NOMO-1 treated with dmso at 0.1 percent for 144 hours (cell line): ENCODE results near the gene TLNRD1.
A peak's percentile ranks its signal among the peaks of the same experiment; 100 is the strongest.

ENCODE experiments used
- DNase-seq: peaks from one replicate; lab custom pipeline; 2025; ENCODE audit not compliant: unreplicated experiment; lab: John Stamatoyannopoulos, UW

TLNRD1 gene

DNA sequence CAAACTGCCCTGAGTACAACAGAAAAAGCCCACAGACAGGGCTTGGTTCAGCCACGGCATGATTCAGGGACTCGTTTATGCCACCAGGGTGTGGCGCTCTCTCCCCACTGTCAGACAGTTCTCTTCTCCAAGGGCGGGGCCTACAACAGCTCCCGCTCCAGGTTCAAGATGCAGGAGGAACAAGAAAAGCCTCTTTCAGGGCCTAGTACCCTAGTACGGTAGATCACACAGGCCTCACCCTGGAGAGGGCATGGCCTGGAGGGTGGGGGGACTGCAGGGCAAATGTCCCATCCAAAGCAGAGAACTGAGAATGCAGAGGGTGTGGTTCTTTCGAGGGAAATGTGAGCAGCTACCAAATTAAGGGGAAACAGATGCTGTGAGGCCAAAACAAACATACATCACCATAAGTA is 23.1 kb upstream of the TLNRD1 start:
- peak; percentile 58 for DNase-seq

DNA sequence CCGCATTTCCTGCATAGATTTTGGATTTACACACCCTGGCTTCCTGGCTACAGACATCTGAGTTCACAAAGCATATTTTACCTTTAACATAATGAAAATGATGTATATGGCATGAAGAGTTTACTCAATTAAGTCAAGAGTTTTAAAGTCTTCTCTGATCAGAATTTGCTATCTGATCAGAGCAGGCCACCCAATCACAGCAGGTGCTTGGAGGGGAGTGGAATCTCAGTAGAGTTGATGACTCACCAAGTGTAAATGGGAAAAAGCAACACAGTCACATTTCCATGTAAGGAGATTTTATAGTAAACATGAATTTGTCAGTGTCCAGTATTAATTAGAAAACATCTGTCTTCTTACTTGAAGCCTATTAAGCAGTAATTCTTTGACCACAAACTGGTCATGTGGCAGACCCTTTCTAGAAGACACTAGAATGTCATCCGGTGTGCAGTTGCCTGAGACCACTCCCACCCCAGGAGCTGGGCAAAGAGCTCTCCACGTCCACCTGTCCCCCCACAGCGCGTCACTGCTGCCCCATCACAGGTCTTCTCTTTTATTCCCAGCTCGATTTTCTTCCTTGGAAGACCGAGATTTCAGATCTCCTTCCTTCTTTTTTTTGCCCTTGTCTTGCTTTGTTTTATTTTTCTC is 21.9 kb upstream of the TLNRD1 start:
- DNase-seq, result no peak

DNA sequence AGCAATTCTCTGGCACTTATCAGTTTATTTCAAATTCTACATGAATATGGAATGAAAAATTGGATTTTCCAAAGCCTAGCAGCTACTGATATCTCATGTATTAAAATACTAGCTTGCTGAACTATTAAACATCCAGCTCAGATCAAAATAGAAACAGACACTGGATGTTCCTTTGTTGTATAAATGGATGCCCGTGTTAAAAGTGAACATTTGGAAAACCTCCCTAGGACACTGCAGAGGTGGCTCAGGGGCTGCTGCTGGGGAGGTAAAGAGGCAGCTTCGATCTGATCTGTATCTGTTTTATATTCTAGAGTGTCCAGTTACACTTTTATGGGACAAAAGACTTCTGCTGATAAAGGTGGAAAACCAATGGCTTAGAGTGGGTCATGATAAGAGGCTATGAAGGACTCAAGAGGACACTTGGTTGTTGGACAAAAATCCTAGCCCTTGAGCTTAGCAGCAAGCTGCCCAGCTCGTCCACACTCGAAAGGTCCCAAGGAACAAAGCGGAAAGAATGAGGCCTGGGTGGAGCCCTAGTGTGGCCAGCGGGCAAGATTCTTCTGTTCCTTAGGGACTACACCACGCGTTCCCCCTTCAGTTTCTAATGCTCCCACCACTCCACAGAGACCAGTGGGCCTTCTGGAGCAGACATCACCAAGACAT is 21.1 kb upstream of the TLNRD1 start:
- DNase-seq, result no peak

DNA sequence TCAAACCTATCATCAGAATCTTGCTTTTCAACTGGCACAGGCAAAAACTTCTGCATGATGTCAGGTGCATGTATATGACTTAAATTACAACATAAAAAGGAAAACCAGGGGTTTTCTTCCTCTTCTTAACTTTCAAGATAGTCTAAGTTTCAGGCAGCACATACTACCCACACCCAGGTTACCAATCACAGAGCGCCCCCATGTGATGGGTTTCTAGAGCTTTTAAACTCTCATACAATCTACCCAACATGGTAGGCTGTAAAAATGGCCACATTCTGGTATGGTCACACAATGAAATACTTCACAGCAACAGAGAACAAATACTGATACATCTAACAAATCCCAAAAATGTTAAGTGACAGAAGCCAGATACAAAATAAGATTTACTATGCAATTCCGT is 18.5 kb upstream of the TLNRD1 start:
- DNase-seq, result no peak

GRCh38 chr15:80982839-80983238 is 17.9 kb upstream of the TLNRD1 start:
- DNase-seq, result no peak

GRCh38 chr15:80984856-80985255 is 15.9 kb upstream of the TLNRD1 start:
- peak; percentile 84 for DNase-seq

GRCh38 chr15:80985981-80986380 is 14.7 kb upstream of the TLNRD1 start:
- DNase-seq, result no peak

DNA sequence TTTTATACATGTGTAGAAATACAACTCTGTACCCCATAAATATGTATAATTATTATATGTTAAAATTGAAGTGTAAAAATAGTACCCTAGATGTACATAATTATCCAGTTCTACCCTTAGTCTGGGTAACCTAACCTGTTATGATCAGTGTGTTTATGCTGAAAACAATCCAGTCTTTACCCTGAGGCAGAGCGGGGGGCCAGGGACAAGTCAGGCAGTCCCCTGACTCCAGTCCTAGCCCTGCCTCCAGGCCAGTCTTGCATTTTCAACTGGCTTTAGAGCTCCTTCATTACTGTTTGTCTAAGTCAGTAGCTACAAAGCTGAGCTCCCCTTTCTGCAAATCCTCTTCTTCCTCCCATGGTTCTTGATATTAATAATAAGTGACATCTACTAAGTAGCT is 14.2 kb upstream of the TLNRD1 start:
- no peak for DNase-seq

- DNase-seq, result no peak
Observed at GRCh38 chr15:80988148-80988796, 12.5 kb upstream of the TLNRD1 start.

DNA sequence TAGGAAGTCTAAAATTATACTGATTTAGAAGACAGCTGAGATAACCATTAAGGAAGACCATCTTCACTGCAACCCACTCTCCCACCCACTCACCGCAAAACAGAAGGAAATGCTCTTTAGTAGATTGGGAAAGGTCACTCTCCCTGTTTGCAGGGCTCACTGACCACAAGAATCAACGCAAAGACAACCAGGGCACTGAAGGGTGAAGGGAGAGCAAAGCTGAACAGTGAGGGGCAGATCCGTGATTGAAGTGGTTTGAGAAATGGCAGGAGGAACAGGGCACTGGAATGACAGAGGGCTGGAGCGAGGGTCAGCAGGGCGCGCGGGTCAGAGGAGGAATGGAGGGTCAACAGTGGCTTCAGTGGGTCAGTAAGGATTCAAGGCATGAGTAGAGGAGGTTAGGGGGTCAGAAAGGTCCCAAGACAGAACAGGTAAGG is 11.6 kb upstream of the TLNRD1 start:
- no peak for DNase-seq

DNA sequence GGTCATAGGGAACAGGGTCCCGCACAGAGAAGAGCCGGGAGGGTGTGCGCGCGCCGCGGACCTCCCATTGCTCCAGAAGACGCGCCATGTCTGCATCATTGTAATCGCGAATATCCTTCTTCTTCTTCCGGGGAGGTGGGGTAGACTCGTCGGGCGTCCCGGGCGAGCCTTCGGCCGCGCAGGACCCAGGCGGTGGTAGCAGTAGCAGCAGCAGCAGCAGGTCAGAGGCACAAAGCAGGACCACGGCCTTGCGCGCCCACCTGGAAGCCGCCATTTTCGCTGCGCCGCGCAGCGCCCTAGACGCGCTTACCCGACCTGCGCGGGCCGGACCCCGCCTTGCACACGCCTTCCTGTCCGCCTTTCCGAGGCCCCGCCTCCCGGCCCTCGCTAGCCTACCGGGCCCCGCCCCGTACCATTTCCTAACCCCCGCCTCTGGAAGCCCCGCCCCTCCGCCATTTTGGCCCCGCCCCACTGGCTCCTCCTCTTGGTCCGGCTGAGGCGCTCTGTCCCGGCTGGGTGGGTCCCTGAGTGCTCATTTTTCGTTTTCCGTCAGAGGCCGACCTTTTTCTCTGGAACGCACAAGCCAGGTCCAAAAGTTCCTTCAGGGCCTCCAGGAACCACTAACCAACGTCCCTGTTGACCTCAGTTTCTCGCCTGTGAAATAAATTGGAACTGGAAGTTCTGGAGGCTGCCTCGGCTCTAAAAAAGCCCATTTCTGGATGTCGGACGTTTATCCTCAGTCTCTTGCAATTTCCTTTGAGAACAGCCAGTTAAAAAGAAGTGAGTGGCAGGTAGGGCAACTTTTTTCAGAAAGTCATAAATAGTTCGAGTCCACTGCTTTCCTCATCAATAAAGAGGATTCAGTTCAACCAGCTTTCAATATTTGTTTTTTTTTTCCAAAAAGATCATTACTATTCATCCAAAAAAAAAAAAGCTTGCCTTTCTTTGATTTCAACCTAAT is 10.9 kb upstream of the TLNRD1 start, which contains the start of gene MESD:
MESD (minus strand) TSS at position 302 of the 961 bp plus-strand sequence; CDS start at position 274, 28 bp downstream.
- peak; percentile 96 for DNase-seq

- no peak for DNase-seq
Observed at GRCh38 chr15:80990955-80991354, 9.8 kb upstream of the TLNRD1 start.

DNA sequence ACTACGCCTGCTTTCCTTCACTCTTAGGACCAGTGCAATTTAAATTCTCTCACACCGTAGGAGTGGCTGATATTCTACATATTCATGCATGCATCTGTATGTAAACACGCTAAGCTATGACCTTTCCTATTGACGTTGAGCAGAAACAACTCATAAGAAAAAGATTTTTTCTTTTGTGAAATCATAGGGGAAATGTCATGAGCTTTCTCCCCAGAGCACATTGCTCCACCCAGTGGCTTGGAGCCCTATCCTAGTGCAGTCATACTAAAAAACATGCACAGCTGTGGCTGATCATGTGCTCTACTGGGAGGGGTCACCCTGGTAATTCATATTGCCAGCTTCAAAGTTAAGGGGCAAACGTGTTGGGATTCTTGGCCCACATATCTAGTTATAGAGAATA is 9.3 kb upstream of the TLNRD1 start:
- no peak for DNase-seq

DNA sequence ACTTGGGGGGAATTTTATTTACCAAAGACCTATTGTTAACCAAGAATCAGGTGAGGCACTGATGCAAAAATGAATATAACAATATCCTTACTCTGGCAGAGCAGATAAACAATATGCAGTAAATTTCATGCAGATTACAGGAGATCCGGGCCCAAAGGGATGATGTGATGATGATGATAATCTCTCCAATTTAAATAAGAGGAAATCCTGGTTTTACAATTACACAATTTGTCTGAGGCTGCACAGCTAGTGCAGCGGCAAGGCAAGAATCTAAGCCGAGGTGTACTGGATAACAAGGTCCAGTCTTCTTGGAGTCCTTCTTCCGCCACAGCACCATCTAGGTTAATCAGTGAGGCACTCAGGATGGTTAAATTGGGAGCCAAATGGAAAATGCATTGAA is 8.7 kb upstream of the TLNRD1 start:
- no peak for DNase-seq

DNA sequence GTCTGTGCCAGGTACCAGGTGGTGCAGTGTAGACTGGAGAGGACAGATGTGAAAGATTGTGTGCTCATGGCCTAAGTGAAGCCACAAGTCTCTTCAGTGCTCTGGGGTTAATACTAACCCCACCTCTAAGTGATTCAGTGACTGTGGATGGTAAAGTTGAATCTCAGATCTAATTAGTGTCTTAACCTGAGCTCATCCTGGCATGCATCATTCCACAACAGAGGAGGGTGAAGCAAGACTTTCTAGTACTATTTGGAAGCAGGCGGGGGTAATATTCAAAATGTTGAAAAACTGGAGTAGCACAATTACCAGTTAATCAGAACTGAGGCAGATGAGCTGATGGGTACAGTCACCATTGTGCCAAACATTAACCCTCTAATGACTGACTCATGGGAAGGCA is 8.3 kb upstream of the TLNRD1 start:
- no peak for DNase-seq

DNA sequence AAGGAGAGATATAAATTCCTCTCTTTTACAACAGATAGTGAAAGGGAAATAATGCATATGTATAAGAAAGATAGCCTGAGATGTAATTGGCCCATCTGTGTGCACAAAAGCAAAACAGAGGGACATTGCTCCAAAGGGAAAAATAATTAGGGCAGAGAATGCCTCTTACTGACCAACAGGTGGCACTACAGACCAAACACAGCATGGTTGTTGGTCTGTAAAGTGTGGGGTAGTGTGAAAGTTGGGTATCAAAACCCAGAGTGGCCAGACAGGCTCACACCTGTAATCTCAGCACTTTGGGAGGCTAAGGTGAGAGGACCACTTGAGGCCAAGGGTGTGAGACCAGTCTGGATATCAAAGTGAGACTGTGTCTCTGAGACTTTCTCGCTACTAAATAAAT is 4.5 kb upstream of the TLNRD1 start:
- no peak for DNase-seq

- DNase-seq, result no peak
Observed at GRCh38 chr15:80997692-80998091, 3.0 kb upstream of the TLNRD1 start.

DNA sequence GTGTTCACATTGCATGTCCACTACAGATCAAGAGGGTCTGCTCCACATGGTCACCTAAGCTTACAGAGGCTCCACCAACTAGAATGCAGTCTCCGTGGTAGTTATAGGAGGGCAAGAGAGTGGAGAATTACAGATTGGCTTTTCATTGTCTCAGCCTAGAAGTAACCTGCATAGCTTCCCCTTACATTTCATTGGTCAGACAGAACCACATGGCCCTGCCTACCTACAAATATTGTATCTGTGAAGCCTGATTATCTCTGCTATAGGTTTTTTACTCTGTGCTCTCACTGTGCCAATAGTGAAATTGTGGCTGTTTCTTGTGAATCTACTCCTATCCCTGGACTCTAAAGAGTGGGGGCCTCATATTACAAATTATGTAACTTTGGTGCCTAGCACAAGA is 2.5 kb upstream of the TLNRD1 start:
- no peak for DNase-seq

DNA sequence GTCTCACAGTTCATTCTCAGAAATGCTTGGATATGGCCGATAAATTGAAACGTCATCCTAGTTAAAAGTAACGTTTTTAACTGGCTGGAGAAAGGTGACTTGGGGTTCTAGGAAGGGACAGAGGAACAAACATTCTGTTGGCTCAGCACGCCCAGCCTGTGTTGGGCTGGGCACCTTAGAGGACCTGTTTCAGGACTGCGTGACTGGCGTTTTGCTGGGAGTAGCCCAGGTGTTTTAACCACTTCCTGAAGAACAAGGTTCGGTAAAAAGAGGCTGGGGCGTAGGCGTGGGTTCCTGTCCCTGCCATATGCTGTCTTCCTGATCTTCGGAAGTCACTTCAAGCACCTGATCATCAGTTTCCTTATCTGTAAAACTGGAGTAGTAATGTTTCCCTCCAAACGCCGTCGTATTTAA is 1.1 kb upstream of the TLNRD1 start:
- DNase-seq, result peak; percentile 64

DNA sequence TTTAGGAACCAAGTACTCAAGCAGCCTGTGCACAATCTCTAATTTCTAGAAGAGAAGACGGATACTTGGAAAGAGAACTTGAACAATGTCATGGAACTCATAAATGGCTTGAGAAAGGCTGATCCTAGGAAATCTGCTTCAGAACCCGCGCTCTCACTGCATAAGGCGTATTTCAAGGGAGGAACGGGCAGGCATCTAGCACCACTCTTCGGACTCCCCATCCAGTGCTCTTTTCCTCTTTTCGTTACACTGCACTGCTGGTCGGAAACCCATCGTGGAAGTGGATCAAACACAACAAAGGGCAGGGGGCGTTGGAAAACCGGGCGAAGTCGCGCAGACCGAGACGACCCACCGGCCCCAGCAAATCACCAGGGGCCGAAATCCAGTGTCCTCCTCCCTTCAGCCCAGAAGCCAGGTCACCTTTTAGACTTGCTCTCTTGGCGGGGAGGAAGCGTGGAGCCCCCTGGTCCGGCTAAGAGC is 539 bp upstream of the TLNRD1 start:
- DNase-seq, result no peak
